Liver (tissue), 9 donors: ENCODE data around the gene PITPNC1. TPM values are rescaled to one million over a fixed set of nuclear protein-coding genes. Genes with fewer than 3 reads are reported as not detected.

Experiments
- DNase-seq: peaks from one replicate; pipeline ENCODE4 v3.0.0-alpha.2; 2017; ENCODE audit warnings: low spot score
- H3K27ac ChIP-seq, 2 donors: one replicate each; pipeline ENCODE4 v1.7.0; 2013; ENCODE audit warnings: inconsistent platforms in 2 of 2, low read length in 2 of 2, control low read depth in 1 of 2, low read depth in 1 of 2, mild to moderate bottlenecking in 1 of 2
- H3K27me3 ChIP-seq, 4 donors: one replicate each; pipeline versions ENCODE4 v1.6.1 to v1.7.0; 2013; ENCODE audit warnings: low read length in 3 of 4, inconsistent platforms in 1 of 4, mild to moderate bottlenecking in 1 of 4, moderate library complexity in 1 of 4; ENCODE audit not compliant: control insufficient read depth in 4 of 4, insufficient read depth in 4 of 4
- H3K36me3 ChIP-seq, 4 donors: one replicate each; pipeline versions ENCODE4 v1.6.1 to v1.7.0; 2013; ENCODE audit warnings: low read length in 3 of 4, mild to moderate bottlenecking in 3 of 4, low read depth in 1 of 4, moderate library complexity in 1 of 4; ENCODE audit not compliant: control insufficient read depth in 4 of 4, insufficient read depth in 3 of 4
- H3K4me1 ChIP-seq, 4 donors: one replicate each; pipeline versions ENCODE4 v1.6.1 to v1.7.0; 2013; ENCODE audit warnings: low read length in 3 of 4, mild to moderate bottlenecking in 3 of 4, moderate library complexity in 1 of 4; ENCODE audit not compliant: control insufficient read depth in 4 of 4, insufficient read depth in 4 of 4
- H3K4me3 ChIP-seq, 3 donors: one replicate each; pipeline versions ENCODE4 v1.6.1 to v1.7.0; 2013; ENCODE audit warnings: low read length in 3 of 3, control low read depth in 1 of 3, low read depth in 1 of 3, mild to moderate bottlenecking in 1 of 3
- H3K9ac ChIP-seq, 2 donors: one replicate each; pipeline ENCODE4 v1.7.0; 2013; ENCODE audit warnings: low read length in 2 of 2, mild to moderate bottlenecking in 2 of 2, moderate library complexity in 2 of 2, control low read depth in 1 of 2, low read depth in 1 of 2
- H3K9me3 ChIP-seq, 4 donors: one replicate each; pipeline versions ENCODE4 v1.6.1 to v1.7.0; 2013; ENCODE audit warnings: low read length in 3 of 4; ENCODE audit not compliant: control insufficient read depth in 4 of 4
- CTCF ChIP-seq: fragments of 150-350 bp; IDR thresholded peaks from 2 replicates; pipeline ENCODE4 v1.5.1; 2017; ENCODE audit warnings: improper control_type of control experiment, low read depth, low read length; ENCODE audit not compliant: missing input control
- EGR1 ChIP-seq, 2 donors: IDR thresholded peaks; 2 replicates each; pipeline ENCODE4 v1.6.1; 2016 to 2018; ENCODE audit warnings: antibody characterized with exemption in 2 of 2, low read depth in 2 of 2
- FOXA1 ChIP-seq: IDR thresholded peaks from 2 replicates; pipeline ENCODE4 v1.6.1; 2016; ENCODE audit warnings: antibody characterized with exemption
- FOXA2 ChIP-seq: IDR thresholded peaks from 2 replicates; pipeline ENCODE4 v1.6.1; 2016; ENCODE audit warnings: antibody characterized with exemption
- GABPA ChIP-seq, 2 donors: IDR thresholded peaks in 1 of 2; conservative IDR thresholded peaks in 1 of 2; 2 replicates each; pipeline ENCODE4 v1.6.1; 2016; ENCODE audit warnings: antibody characterized with exemption in 2 of 2, mild to moderate bottlenecking in 1 of 2, moderate library complexity in 1 of 2
- HNF4A ChIP-seq, 2 donors: conservative IDR thresholded peaks; 2 replicates each; pipeline ENCODE4 v1.6.1; 2016; ENCODE audit warnings: antibody characterized with exemption in 2 of 2, mild to moderate bottlenecking in 2 of 2
- HNF4G ChIP-seq: IDR thresholded peaks from 2 replicates; pipeline ENCODE4 v1.6.1; 2016; ENCODE audit warnings: antibody characterized with exemption
- JUND ChIP-seq, 2 donors: IDR thresholded peaks; 2 replicates each; pipeline ENCODE4 v1.6.1; 2016; ENCODE audit warnings: antibody characterized with exemption in 2 of 2
- NR2F2 ChIP-seq: IDR thresholded peaks from 2 replicates; pipeline ENCODE4 v1.6.1; 2016; ENCODE audit warnings: antibody characterized with exemption
- RAD21 ChIP-seq, 2 donors: IDR thresholded peaks; 2 replicates each; pipeline ENCODE4 v1.6.1; 2016; ENCODE audit warnings: antibody characterized with exemption in 2 of 2, mild to moderate bottlenecking in 2 of 2
- SP1 ChIP-seq: IDR thresholded peaks from 2 replicates; pipeline ENCODE4 v1.6.1; 2018; ENCODE audit warnings: antibody characterized with exemption, mild to moderate bottlenecking
- TAF1 ChIP-seq: conservative IDR thresholded peaks from 2 replicates; pipeline ENCODE4 v1.6.1; 2016; ENCODE audit warnings: antibody characterized with exemption, mild to moderate bottlenecking
- YY1 ChIP-seq: IDR thresholded peaks from 2 replicates; pipeline ENCODE4 v1.6.1; 2016; ENCODE audit warnings: antibody characterized with exemption, mild to moderate bottlenecking
- WGBS: extraction: QIAGEN DNeasy Blood & Tissue Kit; methylation state at CpG from one replicate; pipeline ENCODE4 v1.1.7; 2013; 5-methylcytosine and 5-hydroxymethylcytosine counted together
- polyA plus RNA-seq, 2 donors: library from polyadenylated mRNA; stranded (reverse) in 1 of 2; unstranded in 1 of 2; fragments of 200-250 nt in 1 of 2; fragments of >200 nt in 1 of 2; fragmentation: Nextera tagmentation in 1 of 2; extraction: Ambion mirVana in 1 of 2; gene quantifications; one replicate each; pipeline versions ENCODE4 v1.2.1 to v1.2.3, GENCODE V29; 2013 to 2015
- total RNA-seq, 2 donors: library from RNA; depleted of rRNA; stranded (reverse); fragments of >200 nt; gene quantifications; one replicate each; pipeline ENCODE4 v1.2.3, GENCODE V29; 2014
- TF ChIP-seq, protein P1 (sequence below): IDR thresholded peaks from 2 replicates; pipeline ENCODE4 v1.6.1; 2016; ENCODE audit warnings: antibody characterized with exemption
- TF ChIP-seq, protein P2 (sequence below): IDR thresholded peaks from 2 replicates; pipeline ENCODE4 v1.6.1; 2016; ENCODE audit warnings: antibody characterized with exemption
- donor health status: healthy.
- donor health status: healthy.
- donor health status: healthy.
- donor health status: healthy.
- donor health status: healthy.

The PITPNC1 gene
- total and polyA plus RNA-seq, 4 donors: 2.3 to 10.2 (median 5.7) TPM

- no peak for DNase-seq
- Histone ChIP-seq H3K36me3 (peaks cover 0 to 2% (median 0%) of the 10 kb centered on the region in 4 donors), H3K9ac (no peak overlapping the region), H3K9me3 (peaks cover 0 to 10% (median 5%) of the 10 kb centered on the region in 4 donors), H3K27me3 (no peaks in the 10 kb centered on the region), H3K4me1 (no peaks in the 10 kb centered on the region), H3K4me3 (no peak overlapping the region), H3K27ac (no peak overlapping the region)
- WGBS: 95% methylated on average over 4 of the region's 4 CpGs
- no peak for TF ChIP-seq FOXA1
- TF ChIP-seq SP1: no peak
- TF ChIP-seq EGR1 (IDR thresholded peaks at IDR 0.05; ENCODE audit: low read depth in 2 of 2): no peak
- no peak for TF ChIP-seq GABPA (IDR thresholded peaks at IDR 0.05 in 1 of 2, conservative IDR thresholded peaks at IDR 0.05 in 1 of 2)
- no peak for TF ChIP-seq RAD21 (IDR thresholded peaks at IDR 0.05)
- TF ChIP-seq NR2F2: no peak
- no peak for TF ChIP-seq TAF1
Measured at GRCh38 chr17:67657596-67657995, 280.5 kb downstream of the PITPNC1 start.

DNA sequence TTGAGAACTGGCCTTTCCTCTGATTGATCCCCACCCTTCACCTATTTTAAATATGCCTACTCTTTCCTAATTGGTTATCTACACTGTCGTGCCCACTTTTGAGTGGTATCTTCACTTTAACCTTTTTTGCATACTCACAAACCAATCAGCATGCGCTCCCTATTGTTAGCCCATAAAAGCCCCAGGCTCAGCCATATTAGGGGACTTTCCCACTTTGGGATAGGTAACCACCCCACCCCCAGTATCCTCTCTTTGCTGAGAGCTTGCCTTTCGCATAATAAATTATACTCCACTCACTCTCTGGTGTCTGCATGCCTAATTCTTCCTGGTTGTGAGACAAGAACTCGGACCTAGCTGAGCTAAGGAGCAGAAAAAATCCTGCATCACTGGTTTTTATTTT, 281.2 kb downstream of the PITPNC1 start:
- WGBS: 98% methylated on average over 4 of the region's 4 CpGs
- Histone ChIP-seq H3K27ac (no peak overlapping the region), H3K27me3 (no peaks in the 10 kb centered on the region), H3K4me3 (no peak overlapping the region), H3K9ac (no peak overlapping the region), H3K9me3 (peaks cover 0 to 10% (median 5%) of the 10 kb centered on the region in 4 donors), H3K4me1 (no peaks in the 10 kb centered on the region), H3K36me3 (peaks cover 0 to 2% (median 0%) of the 10 kb centered on the region in 4 donors)
- TF ChIP-seq YY1: no peak
- TF ChIP-seq, protein P1, sequence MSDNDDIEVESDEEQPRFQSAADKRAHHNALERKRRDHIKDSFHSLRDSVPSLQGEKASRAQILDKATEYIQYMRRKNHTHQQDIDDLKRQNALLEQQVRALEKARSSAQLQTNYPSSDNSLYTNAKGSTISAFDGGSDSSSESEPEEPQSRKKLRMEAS: no peak
- no peak for TF ChIP-seq JUND (IDR thresholded peaks at IDR 0.05)
- TF ChIP-seq SP1: no peak
- TF ChIP-seq, protein P2, sequence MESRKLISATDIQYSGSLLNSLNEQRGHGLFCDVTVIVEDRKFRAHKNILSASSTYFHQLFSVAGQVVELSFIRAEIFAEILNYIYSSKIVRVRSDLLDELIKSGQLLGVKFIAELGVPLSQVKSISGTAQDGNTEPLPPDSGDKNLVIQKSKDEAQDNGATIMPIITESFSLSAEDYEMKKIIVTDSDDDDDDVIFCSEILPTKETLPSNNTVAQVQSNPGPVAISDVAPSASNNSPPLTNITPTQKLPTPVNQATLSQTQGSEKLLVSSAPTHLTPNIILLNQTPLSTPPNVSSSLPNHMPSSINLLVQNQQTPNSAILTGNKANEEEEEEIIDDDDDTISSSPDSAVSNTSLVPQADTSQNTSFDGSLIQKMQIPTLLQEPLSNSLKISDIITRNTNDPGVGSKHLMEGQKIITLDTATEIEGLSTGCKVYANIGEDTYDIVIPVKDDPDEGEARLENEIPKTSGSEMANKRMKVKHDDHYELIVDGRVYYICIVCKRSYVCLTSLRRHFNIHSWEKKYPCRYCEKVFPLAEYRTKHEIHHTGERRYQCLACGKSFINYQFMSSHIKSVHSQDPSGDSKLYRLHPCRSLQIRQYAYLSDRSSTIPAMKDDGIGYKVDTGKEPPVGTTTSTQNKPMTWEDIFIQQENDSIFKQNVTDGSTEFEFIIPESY: no peak
- TF ChIP-seq HNF4G: no peak
- no peak for TF ChIP-seq CTCF
- no peak for TF ChIP-seq RAD21 (IDR thresholded peaks at IDR 0.05)
- no peak for TF ChIP-seq FOXA1
- no peak for TF ChIP-seq NR2F2
- no peak for TF ChIP-seq TAF1
- no peak for TF ChIP-seq FOXA2
- no peak for DNase-seq

- DNase-seq: no peak
- H3K9me3 ChIP-seq: peaks cover 0 to 10% (median 5%) of the 10 kb centered on the region in 4 donors
- 82% methylated on average over 1 of the region's 1 CpG for WGBS
- TF ChIP-seq GABPA (IDR thresholded peaks at IDR 0.05 in 1 of 2, conservative IDR thresholded peaks at IDR 0.05 in 1 of 2) (no peak), CTCF (no peak), FOXA2 (no peak), RAD21 (IDR thresholded peaks at IDR 0.05) (no peak), NR2F2 (no peak), HNF4A (conservative IDR thresholded peaks at IDR 0.05) (no peak), SP1 (no peak), HNF4G (no peak), YY1 (no peak)
- H3K4me3 ChIP-seq: no peak overlapping the region
- H3K9ac ChIP-seq: no peak overlapping the region
- H3K27me3 ChIP-seq: no peaks in the 10 kb centered on the region
- H3K27ac ChIP-seq: no peak overlapping the region
- H3K36me3 ChIP-seq: peaks cover 0 to 2% (median 0%) of the 10 kb centered on the region in 4 donors
- H3K4me1 ChIP-seq: no peaks in the 10 kb centered on the region
Measured at GRCh38 chr17:67659028-67659427, 281.9 kb downstream of the PITPNC1 start.
